ENCODE results near the gene TPD52L2.

DNA sequence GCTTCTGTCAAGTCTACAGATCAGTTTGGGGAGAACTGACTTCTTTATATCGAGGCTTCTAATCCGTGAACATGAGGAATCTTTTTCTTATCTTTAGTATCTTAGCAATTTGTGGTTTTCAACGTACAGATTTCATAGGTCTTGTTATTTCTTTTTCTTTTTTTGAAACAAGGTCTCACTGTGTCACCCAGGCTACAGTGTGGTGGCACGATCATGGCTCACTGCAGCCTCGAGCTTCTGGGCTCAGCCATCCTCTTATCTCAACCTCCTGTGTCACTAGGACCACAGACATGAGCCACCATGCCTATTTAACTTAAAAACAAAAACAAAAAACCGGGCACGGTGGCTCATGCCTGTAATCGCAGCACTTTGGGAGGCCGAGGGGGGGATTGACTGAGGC is 59.2 kb downstream of the TPD52L2 start:
- TF ChIP-seq ISL1 (CRISPR knock-in tag; IDR thresholded peaks at IDR 0.05): no peak
- TF ChIP-seq TCF4 (CRISPR knock-in tag; IDR thresholded peaks at IDR 0.05; ENCODE audit: borderline replicate concordance): no peak
- TF ChIP-seq, protein P1, sequence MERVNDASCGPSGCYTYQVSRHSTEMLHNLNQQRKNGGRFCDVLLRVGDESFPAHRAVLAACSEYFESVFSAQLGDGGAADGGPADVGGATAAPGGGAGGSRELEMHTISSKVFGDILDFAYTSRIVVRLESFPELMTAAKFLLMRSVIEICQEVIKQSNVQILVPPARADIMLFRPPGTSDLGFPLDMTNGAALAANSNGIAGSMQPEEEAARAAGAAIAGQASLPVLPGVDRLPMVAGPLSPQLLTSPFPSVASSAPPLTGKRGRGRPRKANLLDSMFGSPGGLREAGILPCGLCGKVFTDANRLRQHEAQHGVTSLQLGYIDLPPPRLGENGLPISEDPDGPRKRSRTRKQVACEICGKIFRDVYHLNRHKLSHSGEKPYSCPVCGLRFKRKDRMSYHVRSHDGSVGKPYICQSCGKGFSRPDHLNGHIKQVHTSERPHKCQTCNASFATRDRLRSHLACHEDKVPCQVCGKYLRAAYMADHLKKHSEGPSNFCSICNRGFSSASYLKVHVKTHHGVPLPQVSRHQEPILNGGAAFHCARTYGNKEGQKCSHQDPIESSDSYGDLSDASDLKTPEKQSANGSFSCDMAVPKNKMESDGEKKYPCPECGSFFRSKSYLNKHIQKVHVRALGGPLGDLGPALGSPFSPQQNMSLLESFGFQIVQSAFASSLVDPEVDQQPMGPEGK (CRISPR knock-in tag; IDR thresholded peaks at IDR 0.05; ENCODE audit: borderline replicate concordance): no peak
- TF ChIP-seq ZFP3 (CRISPR knock-in tag; IDR thresholded peaks at IDR 0.05): no peak
- no peak for TF ChIP-seq SNAI2 (CRISPR knock-in tag; IDR thresholded peaks at IDR 0.05)
- TF ChIP-seq RARB (CRISPR knock-in tag; IDR thresholded peaks at IDR 0.05): no peak
- no peak for TF ChIP-seq GLIS3 (CRISPR knock-in tag; IDR thresholded peaks at IDR 0.05)

All from SK-N-SH treated with all-trans-retinoic acid at 6 μM for 48 hours (cell line).